NB4 (cell line): ENCODE results near the gene SH3PXD2B.

Source experiments
- MYC ChIP-seq: IDR thresholded peaks from 2 replicates; pipeline ENCODE4 v1.6.1; 2011; ENCODE audit warnings: low read depth, low read length
- POLR2A ChIP-seq: IDR thresholded peaks from 2 replicates; pipeline ENCODE4 v1.6.1; 2011; ENCODE audit warnings: mild to moderate bottlenecking; ENCODE audit not compliant: insufficient read length; ENCODE audit errors: extremely low read depth
- TF ChIP-seq, protein P1 (sequence below): IDR thresholded peaks from one replicate; pipeline ENCODE4 v1.5.1; 2012; ENCODE audit warnings: low read depth, low read length

GRCh38 chr5:172473427-172473826 is 19.1 kb upstream of the SH3PXD2B start:
- TF ChIP-seq, protein P1, sequence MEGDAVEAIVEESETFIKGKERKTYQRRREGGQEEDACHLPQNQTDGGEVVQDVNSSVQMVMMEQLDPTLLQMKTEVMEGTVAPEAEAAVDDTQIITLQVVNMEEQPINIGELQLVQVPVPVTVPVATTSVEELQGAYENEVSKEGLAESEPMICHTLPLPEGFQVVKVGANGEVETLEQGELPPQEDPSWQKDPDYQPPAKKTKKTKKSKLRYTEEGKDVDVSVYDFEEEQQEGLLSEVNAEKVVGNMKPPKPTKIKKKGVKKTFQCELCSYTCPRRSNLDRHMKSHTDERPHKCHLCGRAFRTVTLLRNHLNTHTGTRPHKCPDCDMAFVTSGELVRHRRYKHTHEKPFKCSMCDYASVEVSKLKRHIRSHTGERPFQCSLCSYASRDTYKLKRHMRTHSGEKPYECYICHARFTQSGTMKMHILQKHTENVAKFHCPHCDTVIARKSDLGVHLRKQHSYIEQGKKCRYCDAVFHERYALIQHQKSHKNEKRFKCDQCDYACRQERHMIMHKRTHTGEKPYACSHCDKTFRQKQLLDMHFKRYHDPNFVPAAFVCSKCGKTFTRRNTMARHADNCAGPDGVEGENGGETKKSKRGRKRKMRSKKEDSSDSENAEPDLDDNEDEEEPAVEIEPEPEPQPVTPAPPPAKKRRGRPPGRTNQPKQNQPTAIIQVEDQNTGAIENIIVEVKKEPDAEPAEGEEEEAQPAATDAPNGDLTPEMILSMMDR: no peak
- no peak for TF ChIP-seq MYC
- TF ChIP-seq POLR2A: no peak
